HepG2 (cell line): ENCODE data around the gene WASF1. TPM values are rescaled to one million over a fixed set of nuclear protein-coding genes. Genes with fewer than 3 reads are reported as not detected.
A peak's percentile ranks its signal among the peaks of the same experiment; 100 is the strongest.

Experiments used
- ATAC-seq: fragments of 200-7000 bp; cut with Tn5 transposase; 3 replicates; pipeline ENCODE4 v1.9.1; 2020; ENCODE audit warnings: mild to moderate bottlenecking, moderate library complexity
- BruUV-seq: library from RNA; stranded (reverse); fragments of 400-500 nt; replicated peaks from 2 replicates; lab custom pipeline; 2021; lab: Mats Ljungman, UMichigan
- CTCF ChIA-PET: fragments of 300-600 bp; formaldehyde crosslinking; extraction: SDS; loops from one replicate; lab custom pipeline; 2021; ENCODE audit warnings: low total read pairs, inconsistent platforms, low intra/inter-chr PET ratio; lab: Yijun Ruan, JAX
- POLR2A ChIA-PET: fragments of 350-600 bp; sonication (Branson Sonifier 250); formaldehyde crosslinking; loops from one replicate; lab custom pipeline; 2020; ENCODE audit warnings: antibody characterized with exemption, inconsistent platforms; lab: Yijun Ruan, JAX
- DNase-seq: peaks from one replicate; pipeline ENCODE4 v3.0.0-alpha.2; 2015; ENCODE audit warnings: low spot score
- FAIRE-seq: peaks from 3 replicates; lab custom pipeline; 2011; peaks lifted over from hg19 to GRCh38; lab: Jason Lieb, UNC
- H2AFZ ChIP-seq: one replicate; pipeline ENCODE4 v1.6.1; 2011; ENCODE audit warnings: low read length, inconsistent platforms
- H3K27ac ChIP-seq: fragments of 300-600 bp; 3 replicates; pipeline ENCODE4 v1.8.0; 2011; ENCODE audit warnings: mixed run types, mild to moderate bottlenecking, mixed read lengths, low read length, inconsistent platforms; ENCODE audit not compliant: insufficient read depth; ENCODE audit errors: extremely low read length
- H3K27me3 ChIP-seq, 2 experiments: fragments of 200-600 bp in 1 of 2; 2 replicates in 1 of 2; 3 replicates in 1 of 2; pipeline versions ENCODE4 v1.6.0 to v1.8.0; 2011; ENCODE audit warnings: low read length in 2 of 2, mild to moderate bottlenecking in 2 of 2, moderate library complexity in 2 of 2, inconsistent platforms in 1 of 2; ENCODE audit not compliant: insufficient read depth in 2 of 2, control insufficient read depth in 1 of 2
- H3K36me3 ChIP-seq, 2 experiments: fragments of 200-600 bp in 1 of 2; replicated peaks in 1 of 2; 2 replicates in 1 of 2; 3 replicates in 1 of 2; pipeline versions ENCODE4 v1.5.1 to v1.8.0; 2011; ENCODE audit warnings: low read length in 2 of 2, inconsistent platforms in 1 of 2; ENCODE audit not compliant: insufficient read depth in 2 of 2, control insufficient read depth in 1 of 2
- H3K4me1 ChIP-seq: 2 replicates; pipeline ENCODE4 v1.5.1; 2012; ENCODE audit warnings: low read length, inconsistent platforms; ENCODE audit not compliant: insufficient read depth
- H3K4me2 ChIP-seq: 2 replicates; pipeline ENCODE4 v1.6.0; 2011; ENCODE audit warnings: low read depth, low read length, inconsistent platforms
- H3K4me3 ChIP-seq, 3 experiments: fragments of 200-600 bp in 1 of 3; sonication (generic), shearing (Covaris generic) in 1 of 3; replicated peaks in 1 of 3; 2 replicates each; pipeline ENCODE4 v1.5.1; 2011 to 2016; ENCODE audit warnings: low read length in 3 of 3, inconsistent platforms in 2 of 3, low read depth in 2 of 3, mild to moderate bottlenecking in 2 of 3, control low read depth in 1 of 3, mixed read lengths in 1 of 3; ENCODE audit not compliant: insufficient read depth in 1 of 3
- H3K79me2 ChIP-seq: one replicate; pipeline ENCODE4 v1.6.1; 2011; ENCODE audit warnings: low read length, inconsistent platforms; ENCODE audit not compliant: insufficient read depth
- H3K9ac ChIP-seq: 2 replicates; pipeline ENCODE4 v1.6.0; 2011; ENCODE audit warnings: mild to moderate bottlenecking, low read depth, low read length, inconsistent platforms; ENCODE audit not compliant: insufficient read depth
- H3K9me3 ChIP-seq: 2 replicates; pipeline ENCODE4 v1.5.1; 2012; ENCODE audit warnings: mild to moderate bottlenecking, low read length
- H4K20me1 ChIP-seq: 2 replicates; pipeline ENCODE4 v1.6.0; 2011; ENCODE audit warnings: inconsistent platforms, mild to moderate bottlenecking, low read length, moderate library complexity; ENCODE audit not compliant: insufficient read depth
- ARID5B ChIP-seq: IDR thresholded peaks from 2 replicates; pipeline ENCODE4 v1.4.0; 2020; ENCODE audit warnings: mild to moderate bottlenecking, missing genetic modification reagents
- ETV6 ChIP-seq: sonication (generic); formaldehyde crosslinking; conservative IDR thresholded peaks from 2 replicates; pipeline ENCODE4 v1.4.0; 2020; ENCODE audit warnings: missing genetic modification reagents
- FOXP1 ChIP-seq, 2 experiments: fragments of 450-650 bp in 1 of 2; IDR thresholded peaks; 2 replicates each; pipeline ENCODE4 v1.6.1; 2017 to 2018; ENCODE audit warnings: antibody characterized with exemption in 1 of 2
- FUBP1 ChIP-seq: sonication (generic); formaldehyde crosslinking; IDR thresholded peaks from 2 replicates; pipeline ENCODE4 v1.5.1; 2020; ENCODE audit warnings: missing genetic modification reagents, mild to moderate bottlenecking, borderline replicate concordance
- KDM6A ChIP-seq: IDR thresholded peaks from 2 replicates; pipeline ENCODE4 v1.6.1; 2016; ENCODE audit warnings: low read depth
- MAZ ChIP-seq, 2 experiments: sonication (generic) in 1 of 2; formaldehyde crosslinking in 1 of 2; IDR thresholded peaks; 2 replicates each; pipeline versions ENCODE4 v1.5.0 to v1.6.1; 2012 to 2020; ENCODE audit warnings: low read depth in 2 of 2, mild to moderate bottlenecking in 2 of 2, borderline replicate concordance in 1 of 2, improper control_type of control experiment in 1 of 2, low read length in 1 of 2, missing genetic modification reagents in 1 of 2, moderate library complexity in 1 of 2
- SMC3 ChIP-seq: IDR thresholded peaks from 2 replicates; pipeline ENCODE4 v1.6.1; 2011; ENCODE audit warnings: low read length, improper control_type of control experiment
- TFE3 ChIP-seq: IDR thresholded peaks from 2 replicates; pipeline ENCODE4 v1.6.1; 2016
- TSC22D2 ChIP-seq: sonication (generic); formaldehyde crosslinking; IDR thresholded peaks from 2 replicates; pipeline ENCODE4 v1.5.1; 2020; ENCODE audit warnings: missing genetic modification reagents, mild to moderate bottlenecking, borderline replicate concordance
- XBP1 ChIP-seq: sonication (generic); formaldehyde crosslinking; IDR thresholded peaks from 2 replicates; pipeline ENCODE4 v1.5.0; 2020; ENCODE audit warnings: missing genetic modification reagents
- ZNF567 ChIP-seq: sonication (generic); formaldehyde crosslinking; IDR thresholded peaks from 2 replicates; pipeline ENCODE4 v1.8.1; 2023; ENCODE audit warnings: mild to moderate bottlenecking, missing genetic modification reagents, borderline replicate concordance
- ZNF710 ChIP-seq: sonication (generic); formaldehyde crosslinking; IDR thresholded peaks from 2 replicates; pipeline ENCODE4 v1.5.0; 2020; ENCODE audit warnings: mild to moderate bottlenecking, missing genetic modification reagents, borderline replicate concordance
- WGBS: methylation state at CpG from one replicate; pipeline ENCODE4 v1.1.6; 2017; ENCODE audit warnings: low lambda C conversion rate; 5-methylcytosine and 5-hydroxymethylcytosine counted together
- in situ Hi-C: cut with HindIII; loops from 2 replicates; pipeline ENCODE4 v1.10.0; 2017; ENCODE audit warnings: low pct_unique_long_range_greater_than_20kb; ENCODE audit not compliant: extremely low pct_ligation_motif_present
- intact Hi-C: fragments of 100-400 bp; cut with micrococcal nuclease; formaldehyde crosslinking; loops from one replicate; pipeline ENCODE4 v1.10.0; 2022; ENCODE audit not compliant: unreplicated experiment
- polyA plus RNA-seq, 8 experiments: library from polyadenylated mRNA; depleted of rRNA in 3 of 8; stranded (reverse) in 7 of 8; unstranded in 1 of 8; fragments of >200 nt; fragmentation: Illumina TruSeq in 4 of 8; extraction: Trizol in 4 of 8; gene quantifications; 2 replicates each; pipeline versions ENCODE4 v1.2.1 to v1.2.3, GENCODE V29; 2011 to 2016; ENCODE audit warnings: low read depth in 4 of 8, missing spikeins in 1 of 8, mixed read lengths in 1 of 8; ENCODE audit not compliant: insufficient read depth in 1 of 8
- total RNA-seq, 5 experiments: library from RNA; depleted of rRNA; stranded (reverse); fragments of >200 nt; fragmentation: Illumina TruSeq; extraction: Trizol; gene quantifications; 2 replicates each; pipeline ENCODE4 v1.2.3, GENCODE V29; 2016; ENCODE audit warnings: low read depth in 1 of 5

WASF1 gene
- total and polyA plus RNA-seq, 2 of the 13 experiments (the other 11 are each of a cell fraction or from before 2014, with no cell fraction given), result 8.5 to 17.3 TPM

- TF ChIP-seq TFE3 (no peak), MAZ (IDR thresholded peaks at IDR 0.05; ENCODE audit: borderline replicate concordance, low read depth, low read length) (no peak), MAZ (CRISPR knock-in tag; IDR thresholded peaks at IDR 0.05; ENCODE audit: low read depth) (no peak), SMC3 (no peak), ZNF567 (CRISPR knock-in tag) (no peak)
Observed at GRCh38 chr6:110085285-110085684, 94.2 kb downstream of the WASF1 start (continued).

- BruUV-seq, result no TSS peak
- peak; percentile 26 for FAIRE-seq
- H3K79me2 ChIP-seq, result no peaks in the 10 kb centered on the region
- TF ChIP-seq ARID5B (CRISPR knock-in tag), result peak; percentile 29; the same call in 1 of the 2 replicates
- 0 out of 2 replicates have a peak, but pooled peaks have one; percentile 7 for TF ChIP-seq KDM6A (CRISPR knock-in tag)
- peak; percentile 76; the same call in 1 of the 2 replicates for TF ChIP-seq ZNF710 (CRISPR knock-in tag)
- TF ChIP-seq ETV6, result no peak
- no peak for TF ChIP-seq FOXP1 (IDR thresholded peaks at IDR 0.05)
- peak; percentile 47; the same call in 1 of the 2 replicates for TF ChIP-seq FOXP1 (CRISPR knock-in tag; IDR thresholded peaks at IDR 0.05)
- no peak for TF ChIP-seq TSC22D2
- TF ChIP-seq FUBP1 (CRISPR knock-in tag), result no peak
- no peak for TF ChIP-seq XBP1 (CRISPR knock-in tag)
Observed at GRCh38 chr6:110083875-110084585, 95.4 kb downstream of the WASF1 start.

More at GRCh38 chr6:110083875-110084585, 95.4 kb downstream of the WASF1 start:
- peaks cover 18% of the 10 kb centered on the region for H3K4me1 ChIP-seq
- peak overlapping the region; percentile 54 for H3K27ac ChIP-seq
- H3K4me2 ChIP-seq, result peak overlapping the region; percentile 29
- H4K20me1 ChIP-seq, result no peaks in the 10 kb centered on the region
- CTCF ChIA-PET, result no interaction called here
- in situ Hi-C loops, result no loop called here
- H3K4me3 ChIP-seq, result no peak overlapping the region
- POLR2A ChIA-PET, result no interaction called here
- intact Hi-C loops, result no loop called here
- peak; percentile 92 for ATAC-seq
- no peaks in the 10 kb centered on the region for H3K27me3 ChIP-seq
- no peak overlapping the region for H3K9ac ChIP-seq
- H2AFZ ChIP-seq, result no peak overlapping the region
- H3K9me3 ChIP-seq, result no peaks in the 10 kb centered on the region
- 0% methylated on average over 1 of the region's 1 CpG for WGBS
- H3K36me3 ChIP-seq, result no peaks in the 10 kb centered on the region
- DNase-seq, result peak; percentile 53
